ENCODE results near the gene TMEM273. TPM values are rescaled to one million over a fixed set of nuclear protein-coding genes. Genes with fewer than 3 reads are reported as not detected.

The TMEM273 gene
- total RNA-seq, 1 experiment from 2014 or later = not detected

DNA sequence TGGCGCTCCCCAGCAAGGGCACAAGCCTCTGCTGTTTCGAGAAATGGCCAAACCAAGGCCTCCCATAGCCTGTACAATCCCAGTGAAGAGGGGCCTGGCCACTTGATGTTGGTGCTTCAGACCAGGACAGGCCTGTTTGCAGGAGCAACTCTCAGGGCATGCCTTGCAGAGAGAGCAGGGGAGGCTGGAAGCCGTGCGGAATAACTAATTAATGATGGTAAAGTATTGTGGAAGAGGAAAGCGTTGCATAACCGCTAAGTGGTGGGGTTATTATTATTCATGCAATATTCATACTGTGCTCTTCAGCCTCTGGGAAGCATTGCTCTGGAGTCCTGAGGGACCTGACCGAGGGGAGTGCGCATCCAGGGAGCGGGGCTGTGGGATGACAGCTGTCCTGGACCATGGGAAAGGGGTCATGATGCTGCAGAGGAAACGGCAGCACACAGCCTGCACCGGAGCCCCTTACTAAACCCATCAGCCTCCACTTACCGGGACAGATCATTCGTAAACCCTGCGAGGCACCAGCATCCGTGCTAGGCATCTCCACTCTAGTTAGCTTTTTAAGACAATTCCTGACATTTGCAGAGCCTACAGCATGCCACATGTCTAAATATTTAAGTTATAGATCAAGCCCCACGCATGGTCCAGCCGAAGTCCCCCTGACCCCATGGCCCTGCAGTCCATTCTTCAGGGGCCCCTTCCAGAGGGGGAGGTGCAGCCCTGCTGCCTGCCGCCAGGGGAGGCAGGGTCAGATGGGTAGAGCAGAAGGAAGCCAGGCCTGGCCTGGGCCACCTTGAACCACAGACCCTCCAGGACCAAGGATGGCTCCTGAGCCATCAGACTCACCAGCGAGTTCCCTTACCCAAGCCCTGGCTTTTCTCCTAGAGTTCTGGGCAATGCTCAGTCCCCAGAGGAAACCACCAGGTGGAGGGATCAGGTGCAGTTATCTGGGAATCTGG is 11.6 kb downstream of the TMEM273 start:
- DNase-seq (ENCODE audit: low read depth) = no peak

GRCh38 chr10:49175587-49176309 is 12.4 kb downstream of the TMEM273 start:
- DNase-seq (ENCODE audit: low read depth) = no peak

DNA sequence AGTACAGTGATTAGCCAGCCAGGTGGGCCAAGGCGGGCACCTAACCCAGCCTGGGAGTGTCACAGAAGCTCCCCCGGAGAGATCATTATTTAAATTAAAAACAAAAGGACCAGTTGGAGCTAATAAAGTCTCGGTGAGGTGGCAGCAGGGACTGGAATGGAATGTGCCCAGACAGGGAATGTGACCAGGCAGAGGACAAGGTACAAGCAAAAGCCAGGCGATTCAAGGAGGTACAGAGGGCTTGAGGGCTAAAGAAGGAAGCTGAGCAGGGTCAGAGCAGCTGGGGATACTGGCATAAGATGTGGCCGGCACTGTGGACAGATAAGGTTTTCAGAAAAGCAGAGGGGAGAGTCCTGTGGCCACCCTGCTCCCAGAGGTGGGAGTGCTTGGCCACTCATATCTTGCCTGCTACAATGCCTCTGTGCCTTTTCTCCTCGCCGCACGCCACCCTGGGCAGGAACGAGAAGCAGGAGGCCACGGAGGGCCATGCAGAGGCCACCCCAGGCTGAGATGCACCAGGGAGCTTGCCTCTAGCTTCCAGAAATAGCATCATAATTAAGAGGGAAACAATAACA is 13.2 kb downstream of the TMEM273 start:
- DNase-seq (ENCODE audit: low read depth) = no peak

DNA sequence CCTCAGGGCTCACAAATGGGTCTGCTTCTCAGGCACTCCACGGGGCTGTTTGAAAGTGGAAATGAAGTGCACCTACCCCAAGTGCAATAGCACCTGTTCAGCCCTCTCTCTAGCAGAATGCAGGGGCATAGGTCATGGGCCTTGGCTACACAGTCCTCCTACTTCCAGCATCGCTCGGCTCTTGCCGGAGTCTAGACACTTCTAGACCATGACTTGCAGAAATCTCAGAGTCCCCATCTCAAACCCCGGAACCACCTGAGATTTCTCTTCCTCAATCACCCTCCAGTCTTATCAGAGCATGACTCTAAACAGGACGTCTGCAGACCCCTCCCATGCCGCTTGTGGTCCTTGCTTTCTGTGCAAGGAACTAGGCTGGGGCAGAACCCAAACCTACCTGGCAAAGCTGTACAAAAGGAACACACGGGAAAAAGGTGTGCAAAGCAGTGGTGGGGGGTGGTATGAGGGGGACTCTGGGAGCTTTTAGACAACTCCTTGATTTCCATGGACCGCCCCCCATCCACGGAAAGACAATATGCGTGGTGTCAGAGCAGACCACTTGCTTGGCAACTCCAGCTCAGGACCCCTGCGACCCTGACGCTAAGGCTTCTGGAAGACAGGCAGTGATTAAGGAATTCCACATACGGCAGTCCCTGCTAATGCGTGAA is 13.8 kb downstream of the TMEM273 start:
- no peak for DNase-seq (ENCODE audit: low read depth)

- no peak for DNase-seq (ENCODE audit: low read depth)
These were observed 14.3 kb downstream of the TMEM273 start for GRCh38 chr10:49173853-49174252.

DNA sequence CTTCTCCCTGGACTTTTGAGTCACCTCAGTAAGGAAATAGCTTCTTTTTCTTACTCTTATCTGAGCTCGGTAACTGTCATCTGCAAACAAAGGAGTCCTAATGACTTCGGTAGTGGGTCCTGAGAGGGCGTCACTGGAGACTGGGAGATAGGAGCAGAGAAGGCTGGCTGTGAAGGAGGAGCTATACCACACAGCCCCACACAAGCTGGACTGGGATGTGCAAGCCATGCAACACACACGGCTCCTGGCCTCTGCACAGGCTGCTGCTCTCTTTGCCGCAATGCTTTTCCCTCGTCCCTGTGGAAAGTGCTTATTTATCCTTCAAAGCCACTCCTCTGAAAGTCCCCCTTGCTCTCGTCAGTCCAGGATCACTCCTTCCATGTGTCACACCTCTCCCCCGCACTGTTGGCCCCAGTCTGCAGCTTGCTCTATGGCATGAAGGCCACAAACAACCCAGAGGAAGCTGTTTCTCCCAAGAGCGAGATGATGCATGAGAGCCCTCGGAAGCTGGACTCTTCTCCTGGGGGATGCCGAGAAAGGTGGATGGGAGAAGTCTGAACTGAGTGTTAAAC is 14.9 kb downstream of the TMEM273 start:
- no peak for DNase-seq (ENCODE audit: low read depth)

GRCh38 chr10:49172777-49173132 is 15.4 kb downstream of the TMEM273 start:
- DNase-seq (ENCODE audit: low read depth) = no peak

DNA sequence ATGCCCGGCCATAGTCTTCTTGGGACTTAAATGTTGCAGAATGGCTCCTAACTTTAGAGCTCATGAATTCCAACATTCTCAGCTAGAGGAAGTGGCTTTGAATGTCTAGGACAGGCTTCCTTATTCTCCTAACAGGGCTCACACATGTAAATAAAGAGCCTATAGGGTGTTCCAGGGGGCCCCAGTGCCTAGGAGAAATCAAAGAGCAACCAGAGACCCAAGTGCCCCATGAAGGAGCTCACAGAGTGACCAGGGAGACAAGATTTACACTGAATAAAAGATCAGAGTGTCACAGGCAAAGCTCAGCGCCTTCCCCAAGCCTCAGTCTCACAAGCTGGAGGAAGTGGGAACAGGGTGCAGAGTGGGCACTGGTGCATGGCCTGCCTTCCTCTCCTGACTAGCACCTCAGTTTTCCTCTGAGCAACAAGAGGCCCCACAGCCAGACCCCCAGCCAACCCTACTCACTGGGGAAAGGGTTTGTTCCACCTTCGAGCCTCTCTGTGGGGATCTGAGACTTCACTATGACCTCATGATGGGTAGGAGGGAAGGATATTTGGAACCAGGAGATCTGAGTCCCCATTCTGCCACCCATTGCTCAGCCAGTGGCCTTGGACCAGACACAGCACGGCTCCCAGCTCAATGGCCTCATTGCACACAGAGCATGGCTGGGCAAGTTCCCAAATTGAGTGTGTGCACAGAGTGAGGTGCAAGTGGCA is 16.0 kb downstream of the TMEM273 start:
- DNase-seq (ENCODE audit: low read depth) = no peak

GRCh38 chr10:49171326-49172060 is 16.7 kb downstream of the TMEM273 start:
- DNase-seq (ENCODE audit: low read depth) = no peak

GRCh38 chr10:49170632-49171325 is 17.4 kb downstream of the TMEM273 start:
- DNase-seq (ENCODE audit: low read depth) = no peak

DNA sequence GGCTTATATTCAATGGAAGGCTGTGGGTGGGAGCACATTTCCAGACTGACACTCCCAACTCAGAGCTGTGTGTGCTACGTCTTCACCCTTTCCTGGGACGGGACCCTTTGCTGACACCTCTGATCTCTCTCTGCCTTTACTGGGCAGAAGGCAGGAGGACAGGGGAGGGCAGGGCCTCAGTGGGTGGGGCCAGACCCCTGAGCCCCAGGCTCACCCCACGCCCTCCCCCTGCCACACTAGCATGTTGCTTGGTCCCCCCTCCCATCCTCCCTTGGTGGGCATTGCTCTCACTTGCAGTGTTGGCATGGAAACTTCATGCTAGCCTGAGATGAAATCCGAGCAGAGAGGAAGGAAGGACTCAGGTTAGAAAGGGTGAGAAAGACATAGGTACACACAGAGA is 18.4 kb downstream of the TMEM273 start:
- DNase-seq (ENCODE audit: low read depth) = no peak

DNA sequence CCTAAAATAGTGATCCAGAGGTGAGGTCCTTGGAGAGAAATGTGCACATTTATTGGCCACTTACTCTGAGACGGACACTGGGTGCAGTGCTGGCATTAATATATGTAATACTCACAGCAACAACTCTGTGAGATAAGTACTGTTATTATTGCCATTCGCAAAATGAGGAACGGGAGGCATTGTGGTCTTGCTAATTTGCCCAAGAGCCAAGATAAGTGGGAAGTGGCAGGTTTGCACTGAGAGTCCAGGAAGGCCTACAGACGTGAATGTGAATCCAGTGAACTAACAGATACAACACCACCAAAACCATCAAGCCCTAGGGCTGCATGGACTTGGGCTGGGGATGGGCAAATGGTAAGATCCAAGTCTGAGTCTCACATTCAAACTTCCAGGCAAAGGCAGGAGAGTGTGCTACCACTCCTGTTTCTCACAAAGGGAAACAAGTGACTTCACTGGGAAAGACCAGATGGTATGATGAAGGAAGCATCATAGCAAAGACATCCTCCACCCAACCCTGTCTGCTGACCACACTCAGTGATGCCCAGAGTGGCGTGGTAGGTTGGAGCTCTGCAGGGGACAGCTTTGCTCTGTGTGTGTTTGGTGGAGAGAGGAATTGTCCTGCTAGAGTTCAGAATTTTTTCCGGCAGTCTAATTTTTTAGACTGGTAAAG is 19.2 kb downstream of the TMEM273 start:
- no peak for DNase-seq (ENCODE audit: low read depth)

GRCh38 chr10:49168171-49168540 is 20.0 kb downstream of the TMEM273 start:
- DNase-seq (ENCODE audit: low read depth) = no peak

DNA sequence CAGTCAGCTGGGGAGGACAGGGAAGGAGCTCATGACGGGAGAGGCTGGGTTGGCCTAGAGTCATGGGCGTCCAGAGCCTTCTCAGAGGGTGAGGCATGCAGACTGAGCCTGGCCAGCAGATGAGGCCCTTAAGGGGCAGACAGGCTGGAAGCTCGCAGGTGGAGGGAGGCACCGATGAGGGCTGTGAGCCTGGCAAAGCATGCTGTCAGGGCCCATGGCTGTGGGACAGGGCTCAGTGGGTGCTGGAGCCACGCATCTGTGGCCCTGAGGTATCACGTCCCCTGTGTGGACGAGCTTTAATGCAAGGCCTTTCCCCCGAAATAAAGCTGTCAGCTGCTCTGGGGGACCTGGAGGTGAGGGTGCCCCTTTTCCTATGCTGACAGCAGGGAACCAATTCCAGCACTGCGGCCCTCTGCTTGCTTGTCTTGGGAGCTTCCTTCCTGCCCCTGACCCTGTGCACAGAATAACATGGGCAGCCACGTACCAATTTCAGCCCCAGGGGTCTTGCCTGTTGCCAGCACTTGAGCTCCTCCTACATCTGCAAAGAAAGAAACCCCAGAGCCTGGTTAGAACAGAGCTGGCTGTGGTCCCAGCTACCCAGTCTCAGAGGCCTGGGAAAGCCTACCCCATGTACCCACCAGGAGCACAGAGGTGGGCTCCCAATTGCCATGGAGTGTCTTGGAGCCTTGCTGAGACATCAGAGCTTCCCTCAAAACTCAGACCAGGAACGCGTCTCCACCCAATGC is 20.6 kb downstream of the TMEM273 start:
- DNase-seq (ENCODE audit: low read depth) = no peak

- DNase-seq (ENCODE audit: low read depth) = no peak
These were observed 21.4 kb downstream of the TMEM273 start for GRCh38 chr10:49166484-49167400.

DNA sequence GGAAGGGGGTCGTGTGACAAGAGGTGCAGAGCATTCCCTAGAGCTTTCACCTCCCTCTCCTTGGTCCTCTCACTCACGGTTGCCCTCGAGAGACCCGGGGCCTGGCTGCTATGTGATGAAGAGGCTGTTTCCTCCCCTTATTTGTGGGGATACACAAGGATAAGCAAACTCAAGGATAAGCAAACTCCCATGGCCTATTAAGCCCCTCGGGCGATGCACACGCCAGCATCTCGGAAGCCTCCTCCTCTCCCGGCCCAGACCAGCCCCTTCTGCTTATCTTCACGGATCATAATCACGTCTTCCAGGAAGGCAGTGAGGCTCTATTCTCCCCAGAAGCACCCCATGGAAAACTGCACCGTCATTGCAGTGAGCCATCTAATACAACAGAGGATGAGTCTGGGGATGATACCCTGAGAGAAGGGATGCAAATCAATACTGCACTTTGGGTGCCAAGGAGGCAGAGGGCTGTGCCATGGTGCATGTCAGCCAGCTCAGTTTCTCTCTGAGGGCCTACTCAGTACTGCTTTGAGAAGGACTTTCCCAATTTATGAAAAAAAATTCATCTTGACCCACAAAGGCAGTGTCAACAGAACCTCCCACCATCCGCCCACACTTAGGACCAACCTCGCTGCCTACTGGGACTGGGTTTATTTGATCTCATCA is 22.2 kb downstream of the TMEM273 start:
- no peak for DNase-seq (ENCODE audit: low read depth)

- no peak for DNase-seq (ENCODE audit: low read depth)
These were observed 22.9 kb downstream of the TMEM273 start for GRCh38 chr10:49165259-49165658.
